HepG2 (cell line): ENCODE measurements around the gene UBXN1. TPM values are rescaled to one million over a fixed set of nuclear protein-coding genes. Genes with fewer than 3 reads are reported as not detected.

Experiments used
- FOSL1 ChIP-seq: sonication (generic); formaldehyde crosslinking; IDR thresholded peaks from 2 replicates; pipeline ENCODE4 v1.9.0; 2021; ENCODE audit warnings: missing genetic modification reagents, borderline replicate concordance
- HMG20B ChIP-seq: conservative IDR thresholded peaks from 2 replicates; pipeline ENCODE4 v1.6.1; 2016; ENCODE audit warnings: missing genetic modification reagents, missing compliant biosample characterization
- KDM2A ChIP-seq: sonication (generic); formaldehyde crosslinking; IDR thresholded peaks from 2 replicates; pipeline ENCODE4 v1.4.0; 2020; ENCODE audit warnings: low read depth, missing genetic modification reagents, borderline replicate concordance
- PBX2 ChIP-seq: IDR thresholded peaks from 2 replicates; pipeline ENCODE4 v1.6.1; 2016; ENCODE audit warnings: control low read depth
- POLR2AphosphoS5 ChIP-seq: IDR thresholded peaks from 2 replicates; pipeline ENCODE4 v1.6.1; 2012; ENCODE audit warnings: low read depth, low read length
- TCF12 ChIP-seq, 2 experiments: fragments of 450-650 bp in 1 of 2; sonication (generic) in 1 of 2; formaldehyde crosslinking in 1 of 2; IDR thresholded peaks; 2 replicates each; pipeline versions ENCODE4 v1.6.1 to v1.8.0; 2017 to 2022; ENCODE audit warnings: antibody characterized with exemption in 1 of 2, mild to moderate bottlenecking in 1 of 2, missing genetic modification reagents in 1 of 2, moderate library complexity in 1 of 2
- ZFP36 ChIP-seq: fragments of 150-350 bp; IDR thresholded peaks from 2 replicates; pipeline ENCODE4 v1.6.1; 2018; ENCODE audit warnings: borderline replicate concordance, low read length, low read depth; ENCODE audit not compliant: partially characterized antibody
- ZNF276 ChIP-seq: sonication (generic); formaldehyde crosslinking; IDR thresholded peaks from 2 replicates; pipeline ENCODE4 v1.4.0; 2020; ENCODE audit warnings: mild to moderate bottlenecking, low read depth, missing genetic modification reagents
- polyA plus RNA-seq, 8 experiments: library from polyadenylated mRNA; depleted of rRNA in 3 of 8; stranded (reverse) in 7 of 8; unstranded in 1 of 8; fragments of >200 nt; fragmentation: Illumina TruSeq in 4 of 8; extraction: Trizol in 4 of 8; gene quantifications; 2 replicates each; pipeline versions ENCODE4 v1.2.1 to v1.2.3, GENCODE V29; 2011 to 2016; ENCODE audit warnings: low read depth in 4 of 8, missing spikeins in 1 of 8, mixed read lengths in 1 of 8; ENCODE audit not compliant: insufficient read depth in 1 of 8
- total RNA-seq, 5 experiments: library from RNA; depleted of rRNA; stranded (reverse); fragments of >200 nt; fragmentation: Illumina TruSeq; extraction: Trizol; gene quantifications; 2 replicates each; pipeline ENCODE4 v1.2.3, GENCODE V29; 2016; ENCODE audit warnings: low read depth in 1 of 5
- TF ChIP-seq, protein P1 (sequence below): sonication (generic); formaldehyde crosslinking; IDR thresholded peaks from 2 replicates; pipeline ENCODE4 v1.9.0; 2021; ENCODE audit warnings: missing genetic modification reagents, mild to moderate bottlenecking, borderline replicate concordance

The UBXN1 gene
- total and polyA plus RNA-seq, 2 of the 13 experiments (the other 11 are each of a cell fraction or from before 2014, with no cell fraction given), result 47.5 to 52.4 TPM

GRCh38 chr11:62647609-62648005, 31.3 kb downstream of the UBXN1 start (continued):
- TF ChIP-seq ZFP36 (no peak), POLR2AphosphoS5 (0 out of 2 replicates have a peak, but pooled peaks have one; percentile 17), PBX2 (CRISPR knock-in tag) (no peak), KDM2A (no peak), TCF12 (IDR thresholded peaks at IDR 0.05) (no peak), TCF12 (CRISPR knock-in tag; IDR thresholded peaks at IDR 0.05) (no peak), FOSL1 (CRISPR knock-in tag) (no peak), HMG20B (CRISPR knock-in tag) (no peak), ZNF276 (no peak)
- TF ChIP-seq, protein P1, sequence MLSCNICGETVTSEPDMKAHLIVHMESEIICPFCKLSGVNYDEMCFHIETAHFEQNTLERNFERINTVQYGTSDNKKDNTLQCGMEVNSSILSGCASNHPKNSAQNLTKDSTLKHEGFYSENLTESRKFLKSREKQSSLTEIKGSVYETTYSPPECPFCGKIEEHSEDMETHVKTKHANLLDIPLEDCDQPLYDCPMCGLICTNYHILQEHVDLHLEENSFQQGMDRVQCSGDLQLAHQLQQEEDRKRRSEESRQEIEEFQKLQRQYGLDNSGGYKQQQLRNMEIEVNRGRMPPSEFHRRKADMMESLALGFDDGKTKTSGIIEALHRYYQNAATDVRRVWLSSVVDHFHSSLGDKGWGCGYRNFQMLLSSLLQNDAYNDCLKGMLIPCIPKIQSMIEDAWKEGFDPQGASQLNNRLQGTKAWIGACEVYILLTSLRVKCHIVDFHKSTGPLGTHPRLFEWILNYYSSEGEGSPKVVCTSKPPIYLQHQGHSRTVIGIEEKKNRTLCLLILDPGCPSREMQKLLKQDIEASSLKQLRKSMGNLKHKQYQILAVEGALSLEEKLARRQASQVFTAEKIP, result no peak
- TF ChIP-seq, all 625 proteins: peak for 3
